Measurements from ENCODE around the gene SCAMP1. TPM values are rescaled to one million over a fixed set of nuclear protein-coding genes. Genes with fewer than 3 reads are reported as not detected.

The SCAMP1 gene
- total RNA-seq, 1 experiment from 2014 or later = 43.8 TPM

DNA sequence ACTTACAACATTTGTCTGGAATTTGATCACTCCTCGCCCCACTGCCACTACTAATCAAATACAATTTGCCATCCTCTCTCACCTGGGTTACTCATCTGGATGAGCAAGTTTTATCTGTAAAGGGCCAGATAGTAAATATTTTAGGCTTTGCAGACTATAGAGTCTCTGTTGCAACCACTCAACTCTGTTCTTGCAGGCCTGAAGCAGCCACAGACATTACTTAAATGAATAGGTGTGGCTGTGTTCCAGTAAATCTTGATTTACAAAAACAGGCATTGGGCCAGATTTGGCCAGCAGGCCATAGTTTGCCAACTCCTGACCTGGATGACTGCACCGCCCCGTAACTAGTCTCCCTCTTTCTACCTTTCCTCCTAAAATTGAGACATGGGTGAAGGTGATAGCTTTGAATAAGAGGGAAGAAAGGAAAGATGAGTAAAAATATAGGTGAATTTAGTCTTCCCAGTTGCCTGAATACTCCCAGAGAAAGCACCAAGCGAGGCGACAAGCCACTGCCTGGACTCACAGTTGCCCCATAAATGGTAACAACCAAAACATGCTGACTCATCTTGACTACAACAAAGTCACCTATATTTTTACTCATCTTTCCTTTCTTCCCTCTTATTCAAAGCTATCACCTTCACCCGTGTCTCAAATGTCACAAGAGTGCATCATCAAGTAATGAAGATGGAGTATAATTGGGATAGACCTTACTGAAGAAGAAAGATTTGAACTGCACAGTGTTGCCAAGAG lies 32.5 kb upstream of the SCAMP1 start:
- TF ChIP-seq ZNF396 (CRISPR knock-in tag; IDR thresholded peaks at IDR 0.05; ENCODE audit: borderline replicate concordance) (no peak), NFE2L1 (CRISPR knock-in tag; IDR thresholded peaks at IDR 0.05) (0 out of 2 replicates have a peak, but pooled peaks have one; percentile 20)
- no peak for DNase-seq (ENCODE audit: low spot score)
- ATAC-seq = no peak
- Mint-ChIP-seq H3K4me1 (peaks cover 11% of the 10 kb centered on the region), H3K36me3 (no peaks in the 10 kb centered on the region), H3K27ac (no peak overlapping the region), H3K27me3 (ENCODE audit: low read depth) (peaks cover 12% of the 10 kb centered on the region), H3K4me3 (no peak overlapping the region), H3K9me3 (no peaks in the 10 kb centered on the region)
- CTCF ChIA-PET = no interaction called here
- POLR2A ChIA-PET = no interaction called here

DNA sequence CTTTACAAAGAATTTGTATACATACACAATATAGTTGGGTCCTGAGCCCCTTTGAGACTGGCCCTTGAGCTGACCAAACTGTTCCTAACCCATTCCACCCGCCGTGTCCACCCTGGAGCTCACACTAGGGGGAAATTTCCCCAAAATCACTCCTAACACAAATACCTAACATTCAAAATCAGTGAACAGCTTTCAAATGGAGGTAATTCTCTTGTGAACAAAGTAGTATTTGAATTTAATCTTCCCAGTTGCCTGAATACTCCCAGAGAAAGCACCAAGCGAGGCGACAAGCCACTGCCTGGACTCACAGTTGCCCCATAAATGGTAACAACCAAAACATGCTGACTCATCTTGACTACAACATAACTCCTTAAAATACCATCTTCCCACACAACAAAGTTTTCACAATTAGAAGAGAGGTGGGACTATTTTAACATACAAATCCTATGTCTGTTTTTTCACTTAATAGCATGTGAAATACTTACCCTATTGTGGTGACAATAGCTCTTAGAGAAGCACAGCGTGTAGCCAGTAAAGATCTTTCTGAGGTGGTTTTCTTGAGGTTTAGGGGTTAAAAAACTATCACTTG lies 31.7 kb upstream of the SCAMP1 start:
- CTCF ChIA-PET = interaction anchor here (0.6 to 2.0 kb wide), 5 partner anchors 8 to 204 kb away, joined by 3 to 8 read pairs (median 3); no protein-coding TSS in a partner anchor

DNA sequence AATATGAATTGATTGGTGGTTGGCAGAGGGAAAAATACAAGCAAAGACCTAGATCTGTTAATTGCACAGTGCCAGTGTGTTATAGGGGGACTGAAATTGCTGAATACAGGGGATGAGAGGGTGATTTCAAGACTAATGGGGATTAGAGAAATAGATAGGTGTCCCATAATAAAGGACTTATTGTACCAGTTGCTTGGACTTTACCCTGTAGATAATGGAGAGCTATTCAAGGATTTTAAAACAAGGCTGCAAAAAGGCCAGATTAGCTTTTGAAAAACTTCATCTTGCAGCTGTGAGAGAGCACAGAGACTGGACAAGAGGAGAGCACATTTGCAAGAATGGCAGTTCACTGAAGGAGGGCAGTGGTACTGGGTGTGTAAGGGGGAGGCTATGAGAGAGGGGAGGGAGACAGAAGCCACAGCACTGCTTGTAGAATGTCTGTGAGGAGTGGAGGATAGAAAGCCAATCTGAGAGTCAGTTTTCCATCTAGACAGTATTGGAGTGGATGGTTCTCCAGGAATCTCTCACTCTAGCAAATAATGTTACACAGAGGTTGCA lies 28.8 kb upstream of the SCAMP1 start:
- no peak for ATAC-seq
- Mint-ChIP-seq H3K4me1 (peaks cover 11% of the 10 kb centered on the region), H3K27ac (no peak overlapping the region), H3K4me3 (no peak overlapping the region), H3K27me3 (ENCODE audit: low read depth) (peaks cover 28% of the 10 kb centered on the region), H3K9me3 (peaks cover 2% of the 10 kb centered on the region), H3K36me3 (no peaks in the 10 kb centered on the region; the same call in 1 of the 2 replicates)
- no peak for DNase-seq (ENCODE audit: low spot score)
- TF ChIP-seq PRRX2 (CRISPR knock-in tag; IDR thresholded peaks at IDR 0.05) = no peak
- no peak for TF ChIP-seq GTF2I (CRISPR knock-in tag; conservative IDR thresholded peaks at IDR 0.05)
- no peak for TF ChIP-seq SMAD4 (CRISPR knock-in tag; IDR thresholded peaks at IDR 0.05)
- no peak for TF ChIP-seq NR1H2 (CRISPR knock-in tag; IDR thresholded peaks at IDR 0.05)
- no peak for TF ChIP-seq NR2C2 (CRISPR knock-in tag; IDR thresholded peaks at IDR 0.05)
- TF ChIP-seq, protein P1, sequence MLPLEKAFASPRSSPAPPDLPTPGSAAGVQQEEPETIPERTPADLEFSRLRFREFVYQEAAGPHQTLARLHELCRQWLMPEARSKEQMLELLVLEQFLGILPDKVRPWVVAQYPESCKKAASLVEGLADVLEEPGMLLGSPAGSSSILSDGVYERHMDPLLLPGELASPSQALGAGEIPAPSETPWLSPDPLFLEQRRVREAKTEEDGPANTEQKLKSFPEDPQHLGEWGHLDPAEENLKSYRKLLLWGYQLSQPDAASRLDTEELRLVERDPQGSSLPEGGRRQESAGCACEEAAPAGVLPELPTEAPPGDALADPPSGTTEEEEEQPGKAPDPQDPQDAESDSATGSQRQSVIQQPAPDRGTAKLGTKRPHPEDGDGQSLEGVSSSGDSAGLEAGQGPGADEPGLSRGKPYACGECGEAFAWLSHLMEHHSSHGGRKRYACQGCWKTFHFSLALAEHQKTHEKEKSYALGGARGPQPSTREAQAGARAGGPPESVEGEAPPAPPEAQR (CRISPR knock-in tag; IDR thresholded peaks at IDR 0.05) = no peak
- ChIA-PET CTCF (interaction anchor here (1.1 kb wide), 1 partner anchor 29 kb away, joined by 3 read pairs; the partner anchor contains the start of gene SCAMP1), POLR2A (no interaction called here)

More for the DNA sequence above, 31.7 kb upstream of the SCAMP1 start:
- POLR2A ChIA-PET = no interaction called here
- Mint-ChIP-seq H3K27ac (no peak overlapping the region), H3K4me3 (no peak overlapping the region), H3K36me3 (no peaks in the 10 kb centered on the region), H3K27me3 (ENCODE audit: low read depth) (peaks cover 12% of the 10 kb centered on the region), H3K4me1 (peaks cover 11% of the 10 kb centered on the region), H3K9me3 (no peaks in the 10 kb centered on the region)
- TF ChIP-seq ZNF416 (CRISPR knock-in tag; IDR thresholded peaks at IDR 0.05) (no peak), ELF4 (CRISPR knock-in tag; IDR thresholded peaks at IDR 0.05; ENCODE audit: low read depth) (no peak), ZNF671 (CRISPR knock-in tag; IDR thresholded peaks at IDR 0.05) (no peak), SMAD3 (CRISPR knock-in tag; IDR thresholded peaks at IDR 0.05; ENCODE audit: borderline replicate concordance) (no peak), NFE2L1 (CRISPR knock-in tag; IDR thresholded peaks at IDR 0.05) (0 out of 2 replicates have a peak, but pooled peaks have one; percentile 39)
- DNase-seq (ENCODE audit: low spot score) = no peak
- no peak for ATAC-seq

DNA sequence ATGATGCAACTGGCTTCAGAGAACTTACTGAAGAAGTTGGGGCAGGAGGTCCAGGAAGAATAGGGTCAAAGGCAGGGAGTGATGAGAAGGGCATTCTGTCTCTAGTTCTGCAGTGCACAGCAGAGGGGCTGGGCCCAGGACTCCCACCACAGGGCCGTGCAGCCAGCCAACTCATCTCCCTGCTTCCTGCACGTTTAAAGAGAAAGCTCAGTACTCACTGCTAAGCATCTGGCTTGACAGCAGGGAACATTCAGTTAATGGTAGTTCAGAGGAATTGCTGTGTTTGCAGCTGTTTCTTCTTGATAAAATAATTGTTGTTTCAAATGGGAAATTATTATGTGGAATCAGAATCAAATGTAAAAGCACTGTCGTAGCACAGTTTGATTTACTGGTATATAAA lies 25.6 kb upstream of the SCAMP1 start:
- ATAC-seq = 0 out of 2 replicates have a peak, but pooled peaks have one; percentile 30
- Mint-ChIP-seq H3K4me3 (no peak overlapping the region), H3K9me3 (peaks cover 16% of the 10 kb centered on the region), H3K4me1 (no peaks in the 10 kb centered on the region), H3K27ac (no peak overlapping the region), H3K36me3 (peaks cover 11% of the 10 kb centered on the region), H3K27me3 (ENCODE audit: low read depth) (peaks cover 47% of the 10 kb centered on the region)
- POLR2A ChIA-PET = interaction anchor here (0.5 kb wide), 1 partner anchor 608 kb away, joined by 5 read pairs; no protein-coding TSS in a partner anchor
- no peak for DNase-seq (ENCODE audit: low spot score)
- CTCF ChIA-PET = interaction anchor here (0.6 kb wide), 1 partner anchor 10 kb away, joined by 4 read pairs; no protein-coding TSS in a partner anchor
- TF ChIP-seq, protein P2, sequence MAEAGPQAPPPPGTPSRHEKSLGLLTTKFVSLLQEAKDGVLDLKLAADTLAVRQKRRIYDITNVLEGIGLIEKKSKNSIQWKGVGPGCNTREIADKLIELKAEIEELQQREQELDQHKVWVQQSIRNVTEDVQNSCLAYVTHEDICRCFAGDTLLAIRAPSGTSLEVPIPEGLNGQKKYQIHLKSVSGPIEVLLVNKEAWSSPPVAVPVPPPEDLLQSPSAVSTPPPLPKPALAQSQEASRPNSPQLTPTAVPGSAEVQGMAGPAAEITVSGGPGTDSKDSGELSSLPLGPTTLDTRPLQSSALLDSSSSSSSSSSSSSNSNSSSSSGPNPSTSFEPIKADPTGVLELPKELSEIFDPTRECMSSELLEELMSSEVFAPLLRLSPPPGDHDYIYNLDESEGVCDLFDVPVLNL (CRISPR knock-in tag; IDR thresholded peaks at IDR 0.05; ENCODE audit: borderline replicate concordance, low read depth) = no peak
- TF ChIP-seq FOXJ3 (CRISPR knock-in tag; IDR thresholded peaks at IDR 0.05; ENCODE audit: borderline replicate concordance) (no peak), NR1H2 (CRISPR knock-in tag; IDR thresholded peaks at IDR 0.05) (no peak), CBFB (CRISPR knock-in tag; IDR thresholded peaks at IDR 0.05; ENCODE audit: low read depth) (no peak), FOXP1 (CRISPR knock-in tag; IDR thresholded peaks at IDR 0.05; ENCODE audit: borderline replicate concordance) (no peak)
- TF ChIP-seq, protein P3, sequence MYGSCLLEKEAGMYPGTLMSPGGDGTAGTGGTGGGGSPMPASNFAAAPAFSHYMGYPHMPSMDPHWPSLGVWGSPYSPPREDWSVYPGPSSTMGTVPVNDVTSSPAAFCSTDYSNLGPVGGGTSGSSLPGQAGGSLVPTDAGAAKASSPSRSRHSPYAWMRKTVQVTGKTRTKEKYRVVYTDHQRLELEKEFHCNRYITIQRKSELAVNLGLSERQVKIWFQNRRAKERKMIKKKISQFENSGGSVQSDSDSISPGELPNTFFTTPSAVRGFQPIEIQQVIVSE (CRISPR knock-in tag; IDR thresholded peaks at IDR 0.05; ENCODE audit: borderline replicate concordance) = no peak
- TF ChIP-seq, protein P4, sequence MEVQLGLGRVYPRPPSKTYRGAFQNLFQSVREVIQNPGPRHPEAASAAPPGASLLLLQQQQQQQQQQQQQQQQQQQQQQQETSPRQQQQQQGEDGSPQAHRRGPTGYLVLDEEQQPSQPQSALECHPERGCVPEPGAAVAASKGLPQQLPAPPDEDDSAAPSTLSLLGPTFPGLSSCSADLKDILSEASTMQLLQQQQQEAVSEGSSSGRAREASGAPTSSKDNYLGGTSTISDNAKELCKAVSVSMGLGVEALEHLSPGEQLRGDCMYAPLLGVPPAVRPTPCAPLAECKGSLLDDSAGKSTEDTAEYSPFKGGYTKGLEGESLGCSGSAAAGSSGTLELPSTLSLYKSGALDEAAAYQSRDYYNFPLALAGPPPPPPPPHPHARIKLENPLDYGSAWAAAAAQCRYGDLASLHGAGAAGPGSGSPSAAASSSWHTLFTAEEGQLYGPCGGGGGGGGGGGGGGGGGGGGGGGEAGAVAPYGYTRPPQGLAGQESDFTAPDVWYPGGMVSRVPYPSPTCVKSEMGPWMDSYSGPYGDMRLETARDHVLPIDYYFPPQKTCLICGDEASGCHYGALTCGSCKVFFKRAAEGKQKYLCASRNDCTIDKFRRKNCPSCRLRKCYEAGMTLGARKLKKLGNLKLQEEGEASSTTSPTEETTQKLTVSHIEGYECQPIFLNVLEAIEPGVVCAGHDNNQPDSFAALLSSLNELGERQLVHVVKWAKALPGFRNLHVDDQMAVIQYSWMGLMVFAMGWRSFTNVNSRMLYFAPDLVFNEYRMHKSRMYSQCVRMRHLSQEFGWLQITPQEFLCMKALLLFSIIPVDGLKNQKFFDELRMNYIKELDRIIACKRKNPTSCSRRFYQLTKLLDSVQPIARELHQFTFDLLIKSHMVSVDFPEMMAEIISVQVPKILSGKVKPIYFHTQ (CRISPR knock-in tag; IDR thresholded peaks at IDR 0.05) = no peak

Data from WTC11 (cell line).